SHP77 treated with DMSO at 0.1 percent for 48 hours (cell line): ENCODE data around the gene VENTX.
"Not testable (repeated sequence)": the region's sequence is repeated elsewhere in the genome, so short reads cannot be mapped to it uniquely, and the experiment has no call there.

Source experiments
- DNase-seq: peaks from one replicate; lab custom pipeline; 2025; lab: John Stamatoyannopoulos, UW

Gene VENTX

DNA sequence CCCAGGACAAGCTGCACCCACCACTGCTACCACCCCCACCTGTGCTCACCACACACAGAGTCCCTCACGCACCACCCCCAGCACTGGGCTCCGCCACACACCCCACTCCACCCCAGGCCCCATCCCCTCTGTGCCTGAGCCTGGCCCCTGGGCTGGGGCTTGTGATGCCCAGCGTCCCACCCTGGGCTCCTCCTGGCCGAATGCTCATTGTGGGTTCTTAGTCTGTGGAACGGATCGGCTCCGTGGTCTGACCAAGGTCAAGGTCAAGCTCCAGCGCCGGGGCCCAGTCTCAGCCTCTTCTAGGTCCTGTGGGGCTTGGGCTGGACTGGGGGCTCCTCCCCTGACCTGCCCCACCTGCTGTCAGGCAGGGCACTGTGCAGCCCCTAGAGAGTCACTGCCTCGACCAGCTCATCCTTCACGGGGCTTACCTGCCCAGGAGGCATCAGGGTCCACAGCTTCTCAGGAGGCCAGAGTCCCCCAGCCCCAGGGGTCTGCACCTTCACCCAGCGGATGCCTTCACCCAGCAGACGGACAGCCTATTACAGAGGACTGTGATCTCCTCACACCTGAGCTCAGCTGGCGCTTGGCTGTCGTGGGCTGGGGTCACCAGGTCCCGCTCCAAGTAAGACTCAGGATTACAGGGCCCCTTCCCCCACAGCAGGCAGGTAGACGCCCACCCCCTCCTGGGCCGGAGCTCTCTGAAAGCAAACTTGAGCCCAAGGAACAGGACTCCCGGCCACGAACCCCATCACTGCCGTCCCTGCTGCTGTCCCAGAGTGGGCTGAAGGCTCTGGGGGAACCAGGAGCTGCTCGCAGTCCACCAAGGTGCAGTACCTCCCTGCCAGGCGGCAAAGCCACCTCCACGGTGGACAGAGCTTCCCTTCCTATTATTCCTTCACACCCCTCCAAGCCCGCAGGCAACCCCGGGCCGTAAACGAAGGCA is 22.9 kb upstream of the VENTX start:
- no peak for DNase-seq

DNA sequence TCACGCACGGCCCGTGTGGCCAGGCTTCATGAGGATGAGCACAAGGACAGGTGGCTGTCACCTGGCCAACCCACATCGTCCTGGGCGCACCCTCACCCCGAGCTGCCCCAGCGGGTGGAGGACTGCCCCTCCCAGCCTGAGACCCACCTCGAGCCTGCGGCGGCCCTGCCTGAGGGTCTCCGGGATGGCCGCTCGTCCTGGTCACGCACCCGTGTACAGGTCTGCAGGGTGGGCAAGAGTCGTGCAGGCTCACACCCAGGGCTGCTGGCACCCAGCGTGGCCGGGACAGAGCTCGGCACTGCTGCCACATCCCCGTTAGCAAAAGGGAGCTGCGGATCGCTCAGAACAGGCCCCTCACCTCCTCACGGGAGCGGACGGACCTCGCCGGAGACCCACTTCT is 22.1 kb upstream of the VENTX start:
- DNase-seq, result no peak

DNA sequence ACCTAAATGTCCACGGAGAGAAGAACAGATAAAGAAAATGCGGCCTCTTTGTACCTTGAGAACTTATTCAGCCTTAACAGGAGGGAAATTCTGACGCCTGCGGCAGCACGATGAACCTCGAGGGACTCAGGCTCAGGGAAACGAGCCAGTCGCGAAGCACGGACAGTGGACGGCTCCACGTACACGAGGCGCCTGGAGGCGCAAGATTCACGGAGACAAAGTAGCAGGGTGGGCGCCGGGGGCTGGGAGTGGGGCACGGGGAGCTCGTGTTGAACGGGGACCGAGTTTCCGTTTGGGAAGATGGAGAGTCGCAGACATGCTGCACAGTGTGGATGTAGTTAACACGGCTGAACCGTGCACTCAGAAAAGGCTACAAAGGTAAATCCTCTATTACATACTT is 20.9 kb upstream of the VENTX start:
- DNase-seq, result no peak

DNA sequence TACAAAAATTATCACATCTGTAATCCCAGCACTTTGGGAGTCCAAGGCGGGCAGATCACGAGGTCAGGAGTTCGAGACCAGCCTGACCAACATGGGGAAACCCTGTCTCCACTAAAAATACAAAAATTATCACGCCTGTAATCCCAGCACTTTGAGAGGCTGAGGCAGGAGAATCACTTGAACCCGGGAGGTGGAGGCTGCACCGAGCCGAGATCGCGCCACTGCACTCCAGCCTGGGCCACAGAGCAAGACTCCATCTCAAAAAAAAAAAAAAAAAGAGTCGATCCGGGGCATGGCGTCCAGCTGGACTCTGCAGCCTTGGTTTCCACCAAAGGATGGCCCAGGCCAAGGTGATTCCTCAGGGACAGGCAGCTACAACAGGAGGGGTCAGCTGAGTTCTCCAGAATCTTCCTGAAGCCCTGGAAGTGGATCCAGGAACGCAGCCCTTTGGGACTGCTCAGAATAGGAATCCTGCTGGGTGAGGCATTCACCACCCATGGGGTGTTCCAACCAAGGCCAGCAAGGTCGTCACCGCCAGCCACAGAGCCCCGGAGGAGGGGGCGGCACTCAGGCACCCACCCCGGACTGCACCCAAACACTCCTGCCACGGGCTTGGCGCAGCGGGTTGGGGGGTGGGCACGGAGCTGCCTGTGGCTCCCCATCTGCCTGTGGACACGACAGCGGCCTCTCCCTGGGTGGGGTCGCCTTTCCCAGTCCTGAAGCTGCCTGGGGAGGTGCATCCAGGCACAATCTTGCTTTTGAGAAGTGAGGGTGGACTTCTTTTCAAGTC is 19.7 kb upstream of the VENTX start:
- no peak for DNase-seq

DNA sequence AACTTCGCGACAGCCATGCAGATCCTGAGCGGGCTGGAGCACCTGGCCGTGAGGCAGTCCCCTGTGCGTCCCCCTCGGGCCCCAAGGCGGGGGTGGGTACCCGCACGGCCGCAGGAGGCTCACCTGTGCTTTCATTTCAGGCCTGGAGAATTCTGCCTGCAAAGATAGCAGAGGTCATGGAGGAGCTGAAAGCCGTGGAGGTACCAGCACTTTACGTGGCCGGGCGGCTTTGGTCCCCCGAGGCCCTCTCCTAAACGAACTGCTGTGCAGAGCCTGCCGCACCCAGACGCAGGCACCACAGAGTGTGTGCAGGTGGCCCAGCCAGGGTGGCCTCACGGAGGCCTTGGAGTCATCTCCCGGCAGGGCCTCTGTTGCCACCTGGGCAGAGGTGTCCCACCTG is 18.8 kb upstream of the VENTX start:
- DNase-seq, result no peak

DNA sequence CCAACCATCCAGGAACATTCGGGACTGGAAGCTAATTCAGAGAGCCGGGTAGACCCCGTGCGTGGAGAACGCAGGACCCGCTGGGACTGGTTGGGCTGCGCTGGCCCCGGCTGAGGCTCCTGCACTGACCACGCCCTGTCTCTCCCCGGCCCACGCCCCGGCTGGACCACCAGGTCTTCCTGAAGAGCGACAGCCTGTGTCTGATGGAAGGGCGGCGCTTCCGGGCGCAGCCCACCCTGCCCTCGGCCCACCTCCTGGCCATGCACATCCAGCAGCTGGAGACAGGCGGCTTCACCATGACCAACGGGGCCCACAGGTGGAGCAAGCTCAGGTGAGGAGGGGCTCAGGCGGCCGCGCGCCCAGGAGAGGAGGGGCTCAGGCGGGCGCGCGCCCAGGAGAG is 17.9 kb upstream of the VENTX start:
- DNase-seq, result no peak

DNA sequence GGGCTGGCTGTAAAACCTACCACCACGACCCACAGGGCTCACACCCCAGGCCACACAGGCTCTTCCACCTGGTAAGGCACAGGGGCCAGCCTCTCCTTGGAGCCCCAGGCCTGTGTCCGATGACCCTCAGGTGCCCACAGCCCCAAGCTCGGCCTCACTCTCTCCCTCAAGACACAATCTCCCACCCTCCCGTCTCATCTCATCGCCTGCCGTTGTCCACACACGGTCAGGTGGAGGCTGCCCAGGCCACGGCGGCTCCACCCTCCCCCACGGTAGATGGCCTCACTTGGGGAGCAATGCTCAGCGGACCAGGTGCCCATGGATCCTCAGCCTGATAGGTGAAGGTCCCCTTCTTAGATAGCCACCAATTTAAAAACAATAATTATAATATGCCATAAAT is 16.3 kb upstream of the VENTX start:
- no peak for DNase-seq

DNA sequence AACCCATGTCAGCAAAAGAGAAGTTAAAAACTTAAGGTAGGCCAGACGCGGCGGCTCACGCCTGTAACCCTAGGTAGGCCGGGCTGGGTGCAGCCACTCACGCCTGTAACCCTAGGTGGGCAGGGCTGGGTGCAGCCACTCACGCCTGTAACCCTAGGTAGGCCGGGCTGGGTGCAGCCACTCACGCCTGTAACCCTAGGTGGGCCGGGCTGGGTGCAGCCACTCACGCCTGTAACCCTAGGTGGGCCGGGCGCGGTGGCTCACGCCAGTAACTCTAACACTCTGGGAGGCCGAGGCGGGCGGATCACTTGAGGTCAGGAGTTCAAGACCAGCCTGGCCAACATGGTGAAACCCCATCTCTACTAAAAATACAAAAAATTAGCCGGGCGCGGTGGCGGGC is 15.9 kb upstream of the VENTX start:
- DNase-seq, result not testable (repeated sequence)

DNA sequence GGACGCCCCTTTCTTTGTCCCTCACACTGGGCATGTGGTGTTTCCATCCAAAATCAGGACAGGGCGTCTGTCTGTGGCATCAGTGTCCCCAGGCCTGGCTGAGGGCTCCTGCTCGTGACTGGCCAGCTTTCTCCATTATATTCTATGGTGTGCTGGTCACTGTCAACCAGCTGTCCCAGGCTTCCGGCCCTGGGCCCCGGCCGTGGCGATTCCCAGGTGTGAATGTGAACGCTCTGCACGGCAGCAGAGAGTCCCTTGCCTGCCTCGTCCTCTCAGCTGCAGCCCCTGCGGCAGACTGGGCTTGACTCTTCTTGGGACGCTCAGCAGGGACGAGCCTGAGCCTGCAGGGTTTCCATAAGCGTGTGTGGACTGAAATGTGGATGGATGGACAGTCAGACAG is 13.6 kb upstream of the VENTX start:
- no peak for DNase-seq

DNA sequence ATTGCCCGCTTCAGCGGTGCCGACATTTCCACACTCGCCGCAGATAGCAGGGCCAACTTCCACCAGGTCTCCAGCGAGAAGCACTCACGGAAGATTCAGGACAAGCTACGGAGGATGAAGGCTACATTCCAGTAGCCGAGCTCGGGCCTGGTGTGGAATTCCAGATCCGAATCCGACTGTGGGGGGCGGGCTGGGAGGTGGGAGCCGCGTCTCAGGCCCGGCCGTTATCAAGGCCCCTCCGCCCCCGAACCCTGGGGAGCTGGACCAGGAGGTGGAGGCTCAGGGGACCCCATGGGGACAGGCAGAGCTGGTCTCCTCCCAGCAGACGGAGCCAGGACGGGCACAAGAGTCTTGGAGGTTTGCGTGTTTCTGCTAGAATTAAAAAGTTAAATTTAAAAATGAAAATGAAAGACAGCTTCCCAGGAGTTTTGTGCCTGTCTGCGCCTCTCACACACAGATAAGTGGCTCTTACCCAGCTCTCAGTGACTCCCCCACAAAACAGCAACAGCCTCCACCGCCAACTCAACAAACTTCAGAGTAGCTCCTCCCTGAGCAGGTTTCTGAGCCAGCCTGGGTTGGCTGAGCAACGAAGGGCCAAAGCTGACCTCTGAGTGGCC is 12.8 kb upstream of the VENTX start:
- DNase-seq, result no peak

DNA sequence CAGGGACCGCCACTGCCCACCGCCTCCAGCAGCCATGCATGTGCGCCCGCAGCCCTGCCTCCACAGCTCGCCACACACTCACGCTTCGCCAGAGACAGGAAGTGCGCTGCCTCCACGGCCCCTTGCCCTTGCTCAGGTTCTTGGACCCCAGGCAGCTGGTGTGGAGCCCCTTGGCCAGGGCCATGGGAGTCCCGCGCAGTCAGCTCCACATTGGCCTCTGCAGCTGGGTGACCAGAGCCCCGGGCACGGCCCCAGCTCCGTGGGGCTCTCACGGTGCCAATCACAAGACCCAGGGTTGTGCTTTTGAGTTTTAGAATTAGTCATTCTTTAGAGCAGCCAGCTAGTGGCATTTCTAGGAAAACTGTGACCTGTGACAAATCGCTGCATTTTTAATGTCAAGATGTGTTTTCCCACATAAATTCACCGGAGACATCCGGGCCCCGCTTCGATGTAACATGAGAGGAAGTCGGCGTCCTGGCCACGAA is 11.9 kb upstream of the VENTX start:
- no peak for DNase-seq

DNA sequence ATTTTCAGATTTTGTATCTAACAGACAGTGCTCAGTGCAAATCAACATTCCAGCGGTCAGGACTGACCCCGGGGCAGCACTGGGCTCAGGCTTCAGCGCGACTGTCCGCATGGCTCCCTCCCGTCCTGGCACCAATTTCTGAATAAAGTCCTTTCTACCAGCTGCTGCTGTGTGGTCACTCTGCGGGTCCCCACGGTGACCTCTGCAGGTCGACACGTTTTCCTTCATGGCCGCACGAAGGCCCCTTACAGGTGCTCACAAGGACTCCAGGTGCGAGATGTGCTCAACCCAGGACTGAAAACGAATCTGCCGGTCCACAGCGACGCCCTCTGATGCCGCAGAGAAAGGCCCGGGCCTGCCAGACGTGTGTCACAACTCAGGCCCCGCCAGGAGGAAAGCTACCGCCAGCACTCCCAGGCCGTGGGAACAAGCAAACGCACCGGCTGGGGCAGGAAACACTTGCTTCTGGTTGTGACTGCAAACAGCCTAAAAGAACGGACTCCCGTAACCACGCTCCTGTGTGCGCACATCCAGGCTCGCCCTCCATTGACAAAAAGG is 11.3 kb upstream of the VENTX start:
- DNase-seq, result no peak

DNA sequence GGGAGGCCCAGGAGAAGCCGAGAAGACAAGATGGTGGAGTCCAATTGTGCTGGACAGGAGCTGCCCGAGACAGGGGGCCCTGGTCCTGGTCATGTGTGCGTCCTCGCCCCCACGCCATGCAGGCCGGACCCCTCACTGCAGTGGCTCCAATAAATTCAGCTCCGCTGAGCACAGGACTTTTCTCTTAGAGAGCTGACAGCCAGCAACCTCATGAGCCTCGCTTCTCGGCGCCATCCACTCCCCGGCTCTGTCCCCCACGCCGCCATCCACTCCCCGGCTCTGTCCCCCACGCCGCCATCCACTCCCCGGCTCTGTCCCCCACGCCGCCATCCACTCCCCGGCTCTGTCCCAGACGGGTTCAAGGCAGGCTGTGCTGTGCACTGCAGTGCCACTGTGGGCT is 10.4 kb upstream of the VENTX start:
- DNase-seq, result no peak

DNA sequence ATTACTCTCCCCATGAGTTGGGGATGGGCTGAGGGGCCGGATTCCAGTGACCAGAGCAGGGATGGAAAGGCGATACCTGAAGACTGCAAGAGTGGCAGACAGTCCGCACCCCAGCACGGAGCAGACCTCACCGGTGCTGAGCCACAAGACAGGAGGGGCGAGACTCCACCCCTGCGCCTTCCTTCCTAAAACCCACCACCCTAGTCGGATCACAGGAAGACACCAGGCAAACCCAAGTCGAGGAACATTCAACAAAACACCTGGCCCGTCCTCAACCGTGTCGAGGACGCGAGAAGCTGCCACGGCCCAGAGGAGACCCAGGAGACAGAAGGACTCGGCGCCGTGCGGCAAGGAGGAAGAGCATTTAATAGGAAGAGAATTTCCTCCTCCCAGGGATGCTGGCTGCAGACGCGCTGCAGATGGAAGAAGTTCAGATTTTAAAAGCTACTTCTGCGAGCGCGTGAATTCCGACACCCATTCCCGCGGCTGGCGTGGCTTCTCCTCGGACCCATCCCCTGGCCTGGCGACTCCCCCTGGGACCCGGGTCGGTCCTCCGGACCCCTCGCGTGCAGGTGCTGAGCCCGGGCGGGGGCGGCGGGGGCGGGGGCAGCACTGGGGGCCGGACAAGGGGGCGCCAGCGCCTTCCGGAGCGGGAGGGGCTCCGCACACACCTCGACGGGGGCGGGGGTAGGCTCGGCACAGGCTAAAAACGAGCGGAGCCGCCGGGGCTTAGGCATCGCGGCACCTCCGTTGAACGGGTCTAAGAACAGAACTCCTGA is 8.2 kb upstream of the VENTX start:
- DNase-seq, result no peak

DNA sequence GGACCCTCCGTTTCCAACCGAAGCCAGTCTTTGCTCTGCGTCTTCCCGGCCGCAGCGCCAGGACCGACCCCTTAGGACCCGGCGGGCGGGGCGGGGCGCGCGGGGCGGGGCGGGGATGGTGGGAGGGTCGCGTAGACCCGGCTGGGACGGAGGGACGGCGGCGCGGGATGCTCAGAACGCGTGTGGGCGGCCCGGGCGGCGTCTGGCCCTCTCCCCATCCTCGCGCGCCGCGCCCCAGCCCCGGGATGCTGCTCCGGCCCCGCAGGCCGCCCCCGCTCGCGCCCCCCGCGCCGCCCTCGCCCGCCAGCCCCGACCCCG is 7.7 kb upstream of the VENTX start, which contains the start of gene UTF1:
UTF1 (plus strand) TSS at position 174 of the 318 bp plus-strand sequence; CDS start at position 246, 72 bp downstream.
- DNase-seq, result no peak

DNA sequence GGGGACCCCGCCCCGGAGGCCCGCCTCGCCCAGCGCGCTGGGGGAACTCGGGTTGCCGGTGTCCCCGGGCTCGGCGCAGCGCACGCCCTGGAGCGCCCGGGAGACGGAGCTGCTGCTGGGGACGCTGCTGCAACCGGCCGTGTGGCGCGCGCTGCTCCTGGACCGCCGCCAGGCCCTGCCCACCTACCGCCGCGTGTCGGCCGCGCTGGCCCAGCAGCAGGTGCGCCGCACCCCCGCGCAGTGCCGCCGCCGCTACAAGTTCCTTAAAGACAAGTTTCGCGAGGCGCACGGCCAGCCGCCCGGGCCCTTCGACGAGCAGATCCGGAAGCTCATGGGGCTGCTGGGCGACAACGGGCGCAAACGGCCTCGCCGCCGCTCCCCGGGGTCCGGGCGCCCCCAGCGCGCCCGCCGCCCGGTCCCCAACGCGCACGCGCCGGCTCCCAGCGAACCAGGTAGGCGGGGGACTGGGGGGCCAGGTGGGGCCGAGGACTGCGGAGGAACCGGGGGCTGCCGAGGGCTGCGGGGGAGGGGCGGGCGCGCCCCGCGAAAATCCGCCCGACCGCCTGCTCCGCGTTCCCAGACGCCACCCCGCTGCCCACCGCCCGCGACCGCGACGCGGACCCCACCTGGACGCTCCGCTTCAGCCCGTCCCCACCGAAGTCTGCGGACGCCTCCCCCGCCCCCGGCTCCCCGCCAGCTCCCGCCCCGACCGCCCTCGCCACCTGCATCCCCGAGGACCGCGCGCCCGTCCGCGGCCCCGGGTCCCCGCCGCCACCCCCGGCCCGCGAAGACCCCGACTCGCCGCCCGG is 7.1 kb upstream of the VENTX start:
- DNase-seq, result no peak

DNA sequence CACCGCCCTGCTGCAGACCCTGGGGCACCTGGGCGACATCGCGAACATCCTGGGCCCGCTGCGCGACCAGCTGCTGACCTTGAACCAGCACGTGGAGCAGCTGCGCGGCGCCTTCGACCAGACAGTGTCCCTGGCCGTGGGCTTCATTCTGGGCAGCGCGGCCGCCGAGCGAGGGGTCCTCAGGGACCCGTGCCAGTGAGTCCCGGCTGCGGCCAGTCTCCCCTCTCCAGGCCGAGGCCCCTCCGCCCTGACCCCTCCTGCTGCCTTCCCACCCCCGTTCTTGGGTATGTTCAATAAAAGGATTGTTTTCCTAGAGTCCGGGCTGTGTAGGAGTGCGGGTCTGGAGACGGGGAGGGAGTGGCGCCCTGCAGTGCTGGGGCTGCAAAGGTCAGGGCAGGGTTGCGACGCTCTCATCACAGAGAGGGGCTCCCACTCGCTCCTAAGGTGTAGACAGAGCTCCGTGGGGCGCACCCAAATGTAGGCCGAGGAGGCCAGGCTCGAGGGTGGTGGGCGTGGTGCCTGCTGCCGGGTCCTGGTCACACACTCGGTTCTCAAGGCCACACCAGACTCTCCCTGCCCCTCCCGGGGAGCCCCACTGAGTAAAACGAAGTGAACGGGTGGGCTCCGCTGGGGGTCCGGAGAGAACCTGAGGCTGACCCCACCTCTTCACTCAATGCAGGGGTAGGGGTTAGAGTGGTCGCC is 6.3 kb upstream of the VENTX start:
- no peak for DNase-seq

DNA sequence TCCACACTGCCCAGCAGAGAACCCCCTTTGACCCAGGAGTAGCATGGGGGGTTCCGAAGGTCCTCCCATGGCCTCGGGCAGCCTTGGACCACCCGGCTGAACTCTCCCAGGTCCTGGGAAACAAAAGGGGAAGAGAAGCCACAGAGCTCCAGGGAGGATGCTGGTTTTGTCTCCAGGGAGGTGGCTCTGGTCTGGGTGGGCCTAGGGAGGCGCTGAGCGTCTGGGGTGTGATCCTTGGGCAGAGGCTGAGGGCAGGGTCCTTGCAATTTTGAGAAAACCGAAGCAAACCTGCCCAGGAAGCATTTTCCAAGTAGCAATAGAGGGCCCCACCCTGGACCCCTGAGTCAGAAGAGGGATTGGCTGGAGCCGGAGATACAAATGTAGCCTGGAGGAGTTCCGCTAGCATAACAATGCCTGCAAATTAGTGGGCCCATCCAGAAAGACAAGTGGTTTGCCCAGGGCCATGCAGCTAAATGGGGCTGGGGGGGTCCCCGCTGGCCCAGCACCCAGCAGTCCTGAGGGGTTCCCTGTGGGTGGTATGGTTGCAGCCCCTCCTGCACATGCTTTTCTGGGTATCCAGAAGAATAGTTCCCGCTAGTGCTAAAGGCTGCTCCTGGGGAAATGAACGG is 5.6 kb upstream of the VENTX start:
- no peak for DNase-seq

DNA sequence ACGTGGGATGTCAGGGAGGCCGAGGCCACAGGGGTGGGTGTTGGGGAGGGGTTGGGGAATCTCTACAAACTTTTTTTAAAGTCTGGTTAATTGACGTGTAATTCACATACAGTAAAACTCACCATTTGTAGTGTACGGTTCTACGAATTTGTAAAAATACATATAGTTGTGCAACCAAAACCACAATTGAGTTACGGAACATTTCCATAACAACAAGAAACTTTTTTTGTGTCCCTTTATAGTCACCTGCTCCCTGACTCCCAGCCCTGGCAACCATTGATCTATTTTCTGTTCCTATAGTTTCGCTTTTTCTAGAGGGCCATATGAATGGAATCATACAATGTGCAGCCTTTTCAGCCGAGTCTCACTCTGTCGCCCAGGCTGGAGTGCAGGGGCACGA is 2.9 kb upstream of the VENTX start:
- DNase-seq, result not testable (repeated sequence)
